Gastrocnemius medialis (tissue), 4 donors: ENCODE data around the gene CIAO3.

Source experiments
- POLR2A ChIP-seq, 2 donors: fragments of 450-650 bp; IDR thresholded peaks; one replicate each; pipeline ENCODE4 v1.6.1; 2017; ENCODE audit warnings: antibody characterized with exemption in 2 of 2, mild to moderate bottlenecking in 2 of 2, moderate library complexity in 2 of 2
- TF ChIP-seq, protein P1 (sequence below), 5 experiments: fragments of 450-650 bp in 3 of 5; fragments of 200-600 bp in 2 of 5; sonication (generic) in 2 of 5; IDR thresholded peaks in 4 of 5; conservative IDR thresholded peaks in 1 of 5; 1 replicate in 4 of 5; 2 replicates in 1 of 5; pipeline ENCODE4 v1.5.1; 2016 to 2019; ENCODE audit warnings: antibody characterized with exemption in 5 of 5, mild to moderate bottlenecking in 3 of 5, moderate library complexity in 3 of 5

DNA sequence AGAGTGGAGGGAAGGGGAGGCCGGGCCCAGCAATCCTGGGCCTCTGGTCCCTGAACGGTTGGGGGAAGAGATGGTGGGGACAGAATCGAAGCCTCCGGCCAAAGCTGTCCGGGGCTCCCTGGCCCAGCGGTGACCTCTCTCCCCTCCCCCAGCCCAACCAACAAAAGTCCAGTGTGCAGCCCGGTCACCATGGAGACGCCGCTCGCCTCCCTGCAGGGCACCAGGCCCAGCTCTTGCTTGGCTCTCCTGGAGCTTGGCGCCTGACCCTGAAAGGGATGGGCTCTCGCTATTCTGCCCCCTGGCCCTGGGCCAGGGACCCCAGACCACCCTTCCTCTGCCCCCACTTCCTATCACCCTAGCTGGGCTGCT, 24.6 kb downstream of the CIAO3 start:
- TF ChIP-seq, protein P1, sequence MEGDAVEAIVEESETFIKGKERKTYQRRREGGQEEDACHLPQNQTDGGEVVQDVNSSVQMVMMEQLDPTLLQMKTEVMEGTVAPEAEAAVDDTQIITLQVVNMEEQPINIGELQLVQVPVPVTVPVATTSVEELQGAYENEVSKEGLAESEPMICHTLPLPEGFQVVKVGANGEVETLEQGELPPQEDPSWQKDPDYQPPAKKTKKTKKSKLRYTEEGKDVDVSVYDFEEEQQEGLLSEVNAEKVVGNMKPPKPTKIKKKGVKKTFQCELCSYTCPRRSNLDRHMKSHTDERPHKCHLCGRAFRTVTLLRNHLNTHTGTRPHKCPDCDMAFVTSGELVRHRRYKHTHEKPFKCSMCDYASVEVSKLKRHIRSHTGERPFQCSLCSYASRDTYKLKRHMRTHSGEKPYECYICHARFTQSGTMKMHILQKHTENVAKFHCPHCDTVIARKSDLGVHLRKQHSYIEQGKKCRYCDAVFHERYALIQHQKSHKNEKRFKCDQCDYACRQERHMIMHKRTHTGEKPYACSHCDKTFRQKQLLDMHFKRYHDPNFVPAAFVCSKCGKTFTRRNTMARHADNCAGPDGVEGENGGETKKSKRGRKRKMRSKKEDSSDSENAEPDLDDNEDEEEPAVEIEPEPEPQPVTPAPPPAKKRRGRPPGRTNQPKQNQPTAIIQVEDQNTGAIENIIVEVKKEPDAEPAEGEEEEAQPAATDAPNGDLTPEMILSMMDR (IDR thresholded peaks at IDR 0.05 in 4 of 5, conservative IDR thresholded peaks at IDR 0.05 in 1 of 5), result no peak
- no peak for TF ChIP-seq POLR2A (IDR thresholded peaks at IDR 0.05)
